Astrocyte of the hippocampus (primary cell): ENCODE data around the gene SLC25A28.

ENCODE experiments used
- DNase-seq: peaks from one replicate; pipeline ENCODE4 v3.0.0; 2011; ENCODE audit warnings: low read depth, low spot score

Gene SLC25A28

DNA sequence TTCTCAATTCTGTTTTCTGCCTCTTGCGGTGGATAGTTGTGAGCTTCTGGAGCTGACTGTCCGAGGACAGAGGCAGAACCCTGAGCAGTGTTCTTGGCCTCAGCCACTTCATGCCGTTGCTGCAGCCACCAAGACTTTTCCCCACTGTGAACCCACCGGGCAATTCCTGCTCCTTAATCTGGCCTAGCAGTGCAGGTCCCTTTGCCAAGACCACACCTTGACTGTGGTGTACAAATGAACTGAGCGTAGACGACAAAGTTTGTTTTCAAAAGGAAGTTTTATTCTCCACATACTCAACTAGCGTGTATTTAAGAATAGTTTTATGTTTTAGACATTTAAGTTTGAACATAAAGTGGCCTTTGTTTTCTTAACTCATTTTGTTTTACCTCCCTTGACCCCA lies 29.4 kb downstream of the SLC25A28 start:
- DNase-seq, result no peak

DNA sequence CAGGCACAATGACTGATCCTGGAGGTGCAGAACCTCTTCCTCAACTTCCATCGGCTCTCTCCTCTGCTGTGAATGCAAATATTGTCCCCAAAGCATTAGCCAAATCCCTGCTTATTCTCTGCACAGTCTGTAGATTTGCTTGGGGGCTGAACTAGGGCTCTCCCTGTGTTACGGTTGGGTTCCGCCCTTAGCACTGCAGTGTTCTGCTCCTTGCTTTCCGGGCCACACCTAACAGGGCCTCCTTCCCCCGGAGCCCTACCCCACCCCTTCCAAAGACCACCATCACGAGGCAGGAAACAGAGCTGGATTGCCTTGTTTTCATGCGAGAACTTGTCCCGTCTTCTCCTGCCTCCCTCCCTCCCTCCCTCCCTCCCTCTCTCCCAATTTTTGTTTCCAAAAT lies 36.6 kb downstream of the SLC25A28 start:
- no peak for DNase-seq

DNA sequence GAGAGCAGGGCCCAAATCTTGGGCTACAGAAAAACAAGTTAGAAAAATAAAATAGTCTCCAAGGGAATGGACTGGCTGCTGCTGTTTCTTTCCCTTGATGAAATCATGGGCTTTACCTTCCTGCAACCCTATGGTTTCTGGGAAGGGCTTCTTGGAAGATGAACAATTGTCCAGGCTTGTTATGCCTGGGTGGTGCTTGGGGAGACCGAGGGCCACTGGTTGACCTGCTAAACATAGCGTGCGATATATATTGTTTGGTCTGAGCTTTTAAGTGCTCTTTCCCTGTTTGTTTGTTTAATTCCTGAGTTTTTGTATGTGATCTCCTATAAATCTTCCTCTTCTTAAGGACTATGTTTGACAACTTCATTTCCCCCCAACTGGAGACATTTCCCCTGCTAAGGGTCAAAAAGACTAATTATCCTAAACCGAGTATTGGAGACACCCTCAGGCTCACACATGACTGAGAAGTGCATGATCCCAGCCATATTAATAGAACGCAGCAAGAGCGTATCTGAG lies 37.9 kb downstream of the SLC25A28 start:
- no peak for DNase-seq

DNA sequence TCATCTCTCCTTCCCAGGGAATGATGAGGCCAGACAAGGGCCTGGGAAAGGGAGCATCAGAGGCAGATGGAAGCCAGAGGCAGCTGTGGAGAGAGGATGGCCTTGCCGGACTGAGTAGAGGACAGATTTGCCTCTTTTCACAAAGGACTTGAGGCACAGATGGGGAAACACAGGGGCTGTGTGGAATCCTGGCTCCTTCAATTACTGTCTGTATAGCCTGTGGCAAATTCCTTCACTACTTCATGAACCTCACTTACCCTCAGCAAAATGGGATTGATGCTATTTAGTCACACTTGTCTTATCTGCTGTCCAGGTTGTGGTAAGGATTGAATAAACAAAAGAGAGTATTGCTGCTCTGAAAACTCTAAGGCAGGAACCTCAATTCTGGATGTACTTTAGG lies 40.3 kb downstream of the SLC25A28 start:
- no peak for DNase-seq

DNA sequence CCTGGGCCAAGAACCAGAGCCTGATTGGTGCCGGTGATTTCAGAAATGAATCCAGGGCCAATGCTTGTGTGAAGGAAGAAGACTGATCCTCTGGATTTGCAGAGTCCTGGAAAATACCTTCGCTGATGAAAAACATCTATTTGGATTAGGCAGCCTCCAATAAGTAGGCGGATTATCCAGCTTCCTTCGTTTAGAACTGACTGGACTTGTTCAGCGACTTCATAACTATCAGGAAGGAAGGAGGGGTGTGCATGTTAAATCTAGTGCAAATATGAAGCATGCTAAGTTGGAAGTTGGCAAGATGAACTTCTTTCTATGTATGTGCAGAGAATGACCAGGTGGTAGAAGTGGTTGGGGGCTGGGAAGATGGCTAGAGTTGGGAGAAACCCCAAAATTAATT lies 46.4 kb downstream of the SLC25A28 start:
- DNase-seq, result no peak

DNA sequence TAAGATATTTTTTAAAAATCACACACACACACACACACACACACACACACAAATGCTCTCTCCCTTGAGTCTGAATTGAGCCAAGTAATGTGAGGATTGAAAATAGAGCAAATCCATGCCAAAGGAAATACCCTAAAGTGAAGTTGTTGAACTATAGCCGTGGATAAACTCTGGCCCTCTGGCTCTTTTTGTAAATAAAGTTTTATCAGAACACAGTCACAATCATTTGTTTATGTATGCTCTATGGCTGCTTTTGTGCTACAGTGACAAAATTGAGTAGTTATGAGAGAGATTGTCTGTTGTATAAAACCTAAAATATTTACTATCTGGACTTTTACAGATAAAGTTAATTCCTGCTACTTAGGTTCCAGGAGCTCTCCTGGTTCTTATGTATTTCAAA lies 48.4 kb downstream of the SLC25A28 start:
- DNase-seq, result no peak

DNA sequence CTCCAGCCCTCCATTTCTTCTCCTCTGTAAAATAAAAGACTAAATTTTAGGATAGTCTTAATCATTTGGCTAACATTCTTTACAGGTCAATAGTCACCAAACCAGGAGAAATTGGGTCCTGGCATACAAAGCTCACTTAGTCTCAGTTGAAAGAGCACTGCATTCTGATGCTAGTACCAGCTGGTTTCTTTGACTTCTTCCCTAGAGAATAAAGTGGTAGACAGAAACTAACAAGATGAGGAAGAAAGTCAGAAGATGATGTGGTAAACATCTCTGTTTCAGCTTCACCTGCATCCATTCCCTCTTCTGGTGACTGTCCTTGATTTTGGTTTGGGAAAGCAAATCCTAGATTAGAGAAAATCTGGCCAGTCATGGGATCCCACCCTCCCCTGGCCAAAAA lies 50.3 kb downstream of the SLC25A28 start:
- no peak for DNase-seq

DNA sequence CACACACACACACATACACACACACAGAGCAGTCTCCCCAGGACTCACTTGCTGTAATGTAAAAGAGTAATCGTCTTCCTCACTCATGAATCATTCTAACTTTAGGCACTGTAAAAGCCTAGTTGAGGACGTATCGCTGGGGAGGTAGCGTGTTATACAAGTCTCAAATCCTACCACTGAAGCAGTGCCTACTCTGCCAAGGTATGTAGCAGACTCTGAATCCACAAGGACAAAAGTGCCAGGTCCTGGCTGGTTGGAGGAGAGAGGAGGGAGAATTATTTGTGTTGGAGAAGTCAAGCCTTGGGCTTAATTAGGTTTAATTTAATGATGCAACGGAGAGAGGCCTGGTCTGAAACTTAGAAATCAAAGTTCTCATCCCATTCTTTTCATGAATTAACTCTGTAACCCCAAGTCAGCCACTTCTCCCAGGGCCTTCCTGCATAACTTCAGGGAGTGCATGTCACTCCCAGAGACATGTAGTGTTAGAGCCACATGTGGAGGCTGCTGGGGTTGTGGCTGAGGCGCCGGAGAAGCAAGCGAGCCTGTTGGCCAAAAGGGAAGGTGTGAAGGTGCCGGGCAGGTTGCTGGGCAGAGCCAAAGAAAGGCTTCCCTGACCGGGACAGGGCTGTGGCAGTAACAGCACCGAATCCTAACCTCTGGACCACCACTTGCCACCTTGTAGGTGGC lies 50.8 kb downstream of the SLC25A28 start:
- DNase-seq, result no peak

DNA sequence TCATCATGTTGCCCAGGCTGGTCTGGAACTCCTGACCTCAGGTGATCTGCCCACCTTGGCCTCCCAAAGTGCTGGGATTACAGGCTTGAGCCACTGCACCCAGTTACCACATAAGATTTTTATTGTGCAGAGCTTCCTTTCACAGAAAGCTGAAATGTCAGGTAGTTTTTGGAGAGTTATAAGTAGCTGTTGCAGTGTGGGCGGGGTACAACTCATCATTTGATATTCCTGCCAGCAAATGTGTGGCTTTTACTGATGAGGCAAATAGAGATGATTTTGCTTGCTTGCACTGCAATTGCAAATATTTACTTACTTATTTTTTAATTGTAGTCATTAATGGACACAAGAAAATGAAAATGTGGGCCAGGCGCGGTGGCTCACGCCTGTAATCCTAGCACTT lies 55.1 kb downstream of the SLC25A28 start:
- DNase-seq, result no peak

DNA sequence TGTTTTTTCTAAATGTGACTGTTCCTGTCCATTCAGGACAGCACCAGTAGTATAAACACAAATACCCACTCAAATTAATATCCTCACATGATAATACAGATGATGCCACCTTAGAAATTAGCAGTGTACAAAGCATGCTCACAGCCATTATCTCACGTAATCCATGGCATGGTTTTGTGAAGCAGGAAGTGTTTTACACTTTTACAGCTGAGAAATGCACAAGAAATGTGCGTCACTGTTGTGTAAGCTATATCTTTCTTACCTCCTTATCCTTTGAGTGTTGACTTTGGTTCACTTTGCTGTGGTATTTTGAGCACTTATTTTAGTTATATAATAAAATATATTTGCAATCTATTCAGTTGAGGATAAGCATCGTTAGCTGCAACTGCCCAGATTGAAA lies 55.9 kb downstream of the SLC25A28 start:
- DNase-seq, result no peak

DNA sequence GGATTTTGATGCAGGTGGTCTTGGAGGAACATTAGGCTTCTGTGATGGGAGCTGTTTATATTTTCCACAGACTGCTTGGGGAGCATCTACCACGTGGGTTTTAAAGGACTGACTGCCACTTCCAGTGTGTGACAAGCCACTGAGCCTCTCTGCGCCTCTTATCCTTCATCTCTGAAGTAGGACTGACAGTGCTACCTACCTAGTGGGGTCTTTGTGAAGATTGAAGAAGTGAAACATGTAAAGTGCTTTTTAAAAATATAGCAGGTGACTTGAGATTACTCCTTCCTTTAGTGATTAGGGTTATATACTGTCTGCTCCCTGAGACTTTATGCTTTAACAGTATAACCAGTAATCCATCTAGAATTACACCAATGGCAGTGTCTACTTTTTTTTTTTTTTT lies 57.6 kb downstream of the SLC25A28 start:
- no peak for DNase-seq
